OCI-LY7 (cell line): ENCODE data around the gene SH3TC1. TPM values are rescaled to one million over a fixed set of nuclear protein-coding genes. Genes with fewer than 3 reads are reported as not detected.

Experiments
- BruUV-seq: library from RNA; stranded (reverse); fragments of 400-500 nt; replicated peaks from 2 replicates; lab custom pipeline; 2021; lab: Mats Ljungman, UMichigan
- CTCF ChIA-PET: fragments of 300-600 bp; sonication (Branson Sonifier 250); formaldehyde crosslinking; loops from one replicate; lab custom pipeline; 2022; ENCODE audit warnings: antibody characterized with exemption; ENCODE audit not compliant: unreplicated experiment; lab: Charles Lee
- POLR2A ChIA-PET: fragments of 300-600 bp; sonication (Branson Sonifier 250); formaldehyde crosslinking; loops from one replicate; lab custom pipeline; 2022; ENCODE audit warnings: antibody characterized with exemption; lab: Charles Lee
- DNase-seq: peaks from one replicate; pipeline ENCODE4 v3.0.0-alpha.2; 2015; ENCODE audit warnings: low spot score
- H2AFZ ChIP-seq: fragments of 200-600 bp; sonication (generic), shearing (Covaris generic); 2 replicates; pipeline ENCODE4 v1.6.1; 2014; ENCODE audit warnings: mild to moderate bottlenecking, antibody characterized with exemption, low read length, moderate library complexity
- H3K27ac ChIP-seq: fragments of 200-600 bp; sonication (generic); 2 replicates; pipeline ENCODE4 v1.5.1; 2014; ENCODE audit warnings: mixed run types, low read depth, mild to moderate bottlenecking, moderate library complexity, low read length, inconsistent platforms; ENCODE audit not compliant: poor library complexity, severe bottlenecking
- H3K36me3 ChIP-seq: fragments of 200-600 bp; sonication (generic); 2 replicates; pipeline ENCODE4 v1.6.1; 2014; ENCODE audit warnings: mild to moderate bottlenecking, antibody characterized with exemption, low read length, moderate library complexity, mixed read lengths; ENCODE audit not compliant: insufficient read depth
- H3K4me1 ChIP-seq: fragments of 200-600 bp; sonication (generic); 2 replicates; pipeline ENCODE4 v1.5.1; 2014; ENCODE audit warnings: mild to moderate bottlenecking, low read length; ENCODE audit not compliant: insufficient read depth, poor library complexity, severe bottlenecking
- H3K4me2 ChIP-seq: fragments of 200-600 bp; sonication (generic); 2 replicates; pipeline ENCODE4 v1.6.1; 2014; ENCODE audit warnings: mild to moderate bottlenecking, low read length
- H3K4me3 ChIP-seq: fragments of 200-600 bp; sonication (generic); 2 replicates; pipeline ENCODE4 v1.5.1; 2014; ENCODE audit warnings: mild to moderate bottlenecking, low read depth, low read length; ENCODE audit not compliant: poor library complexity, severe bottlenecking
- H3K79me2 ChIP-seq: fragments of 200-600 bp; sonication (generic); 2 replicates; pipeline ENCODE4 v1.6.1; 2016; ENCODE audit warnings: low read depth, mild to moderate bottlenecking, low read length, moderate library complexity, mixed read lengths; ENCODE audit not compliant: insufficient read depth
- H3K9me2 ChIP-seq: fragments of 200-600 bp; sonication (generic); 2 replicates; pipeline ENCODE4 v1.6.1; 2016; ENCODE audit warnings: mild to moderate bottlenecking, low read length, mixed read lengths; ENCODE audit not compliant: insufficient read depth
- H3K9me3 ChIP-seq: fragments of 200-600 bp; sonication (generic); 2 replicates; pipeline ENCODE4 v1.6.1; 2014; ENCODE audit warnings: mild to moderate bottlenecking, mixed run types, low read length, mixed read lengths
- H4K20me1 ChIP-seq: fragments of 200-600 bp; sonication (generic); 2 replicates; pipeline ENCODE4 v1.6.1; 2014; ENCODE audit warnings: mild to moderate bottlenecking, antibody characterized with exemption, low read length, moderate library complexity, mixed read lengths; ENCODE audit not compliant: insufficient read depth
- CTCF ChIP-seq: fragments of 200-600 bp; sonication (generic); conservative IDR thresholded peaks from 2 replicates; pipeline ENCODE4 v1.5.1; 2014; ENCODE audit warnings: mild to moderate bottlenecking, antibody characterized with exemption, low read length, moderate library complexity, mixed read lengths
- EZH2phosphoT487 ChIP-seq: fragments of 200-600 bp; sonication (generic); IDR thresholded peaks from 2 replicates; pipeline ENCODE4 v1.6.1; 2018; ENCODE audit warnings: low read depth, borderline replicate concordance, mild to moderate bottlenecking, mixed run types, antibody characterized with exemption, low read length, moderate library complexity, mixed read lengths
- intact Hi-C: fragments of 100-400 bp; cut with micrococcal nuclease; formaldehyde crosslinking; loops from one replicate; pipeline ENCODE4 v1.10.0; 2022; ENCODE audit not compliant: unreplicated experiment
- total RNA-seq, 2 experiments: library from RNA; depleted of rRNA in 1 of 2; stranded (reverse); fragments of >200 nt in 1 of 2; shearing (Covaris generic) in 1 of 2; gene quantifications; 2 replicates each; pipeline ENCODE4 v1.2.3, GENCODE V29; 2014 to 2022

The SH3TC1 gene
- total RNA-seq, 2 experiments from 2014 or later = 17.5 to 42.4 TPM

- no peaks in the 10 kb centered on the region for H3K79me2 ChIP-seq
- no TSS peak for BruUV-seq
- CTCF ChIA-PET = no interaction called here
- no peaks in the 10 kb centered on the region for H3K4me1 ChIP-seq
- no peaks in the 10 kb centered on the region for H3K36me3 ChIP-seq
- intact Hi-C loops = no loop called here
- no peak overlapping the region for H3K27ac ChIP-seq
- no peaks in the 10 kb centered on the region for H3K9me3 ChIP-seq
- POLR2A ChIA-PET = no interaction called here
- no peaks in the 10 kb centered on the region for H4K20me1 ChIP-seq
- DNase-seq = no peak
- H3K4me2 ChIP-seq = no peak overlapping the region
- TF ChIP-seq EZH2phosphoT487 (no peak), CTCF (no peak)
- no peaks in the 10 kb centered on the region for H3K9me2 ChIP-seq
- no peak overlapping the region for H3K4me3 ChIP-seq
- no peak overlapping the region for H2AFZ ChIP-seq
Observed at GRCh38 chr4:8283161-8283560, 84.1 kb downstream of the SH3TC1 start.

GRCh38 chr4:8283631-8284121 is 84.6 kb downstream of the SH3TC1 start:
- H3K4me3 ChIP-seq = no peak overlapping the region
- no TSS peak for BruUV-seq
- DNase-seq = peak; percentile 49
- no peaks in the 10 kb centered on the region for H3K36me3 ChIP-seq
- H3K9me3 ChIP-seq = no peaks in the 10 kb centered on the region
- intact Hi-C loops = loop anchor here (1.0 kb wide), 1 partner anchor 120 kb away; no protein-coding TSS in a partner anchor
- H3K4me1 ChIP-seq = no peaks in the 10 kb centered on the region
- no peak overlapping the region for H3K27ac ChIP-seq
- H3K79me2 ChIP-seq = no peaks in the 10 kb centered on the region
- H3K4me2 ChIP-seq = no peak overlapping the region
- no peaks in the 10 kb centered on the region for H4K20me1 ChIP-seq
- H3K9me2 ChIP-seq = no peaks in the 10 kb centered on the region
- TF ChIP-seq CTCF (peak; percentile 46), EZH2phosphoT487 (no peak)
- no peak overlapping the region for H2AFZ ChIP-seq
- CTCF ChIA-PET = no interaction called here
- POLR2A ChIA-PET = no interaction called here

- Histone ChIP-seq H3K79me2 (no peaks in the 10 kb centered on the region), H3K9me3 (no peaks in the 10 kb centered on the region), H3K9me2 (no peaks in the 10 kb centered on the region), H3K4me3 (no peak overlapping the region), H3K4me1 (no peaks in the 10 kb centered on the region), H4K20me1 (no peaks in the 10 kb centered on the region), H2AFZ (no peak overlapping the region), H3K27ac (no peak overlapping the region), H3K4me2 (no peak overlapping the region), H3K36me3 (no peaks in the 10 kb centered on the region)
- POLR2A ChIA-PET = no interaction called here
- BruUV-seq = no TSS peak
- no peak for DNase-seq
- intact Hi-C loops = loop anchor here (1.0 kb wide), 1 partner anchor 119 kb away; no protein-coding TSS in a partner anchor
- TF ChIP-seq EZH2phosphoT487 = no peak
- no peak for TF ChIP-seq CTCF
- CTCF ChIA-PET = no interaction called here
Observed at GRCh38 chr4:8284391-8284790, 85.3 kb downstream of the SH3TC1 start.
